LNCaP clone FGC (cell line): ENCODE data around the gene TOPBP1.

Experiments
- DNase-seq: peaks from one replicate; pipeline ENCODE4 v3.0.0-alpha.2; 2011; ENCODE audit warnings: low read depth
- H3K4me3 ChIP-seq: 2 replicates; pipeline ENCODE4 v1.5.1; 2011; ENCODE audit warnings: mild to moderate bottlenecking, low read depth, low read length, control low read depth
- TF ChIP-seq, protein P1 (sequence below): IDR thresholded peaks from 2 replicates; pipeline ENCODE4 v1.5.1; 2012; ENCODE audit warnings: mild to moderate bottlenecking; ENCODE audit not compliant: control insufficient read depth, insufficient read depth; ENCODE audit errors: extremely low read depth

The TOPBP1 gene

GRCh38 chr3:133700351-133700750 is 38.6 kb upstream of the TOPBP1 start:
- no peak overlapping the region for H3K4me3 ChIP-seq
- no peak for DNase-seq
- TF ChIP-seq, protein P1, sequence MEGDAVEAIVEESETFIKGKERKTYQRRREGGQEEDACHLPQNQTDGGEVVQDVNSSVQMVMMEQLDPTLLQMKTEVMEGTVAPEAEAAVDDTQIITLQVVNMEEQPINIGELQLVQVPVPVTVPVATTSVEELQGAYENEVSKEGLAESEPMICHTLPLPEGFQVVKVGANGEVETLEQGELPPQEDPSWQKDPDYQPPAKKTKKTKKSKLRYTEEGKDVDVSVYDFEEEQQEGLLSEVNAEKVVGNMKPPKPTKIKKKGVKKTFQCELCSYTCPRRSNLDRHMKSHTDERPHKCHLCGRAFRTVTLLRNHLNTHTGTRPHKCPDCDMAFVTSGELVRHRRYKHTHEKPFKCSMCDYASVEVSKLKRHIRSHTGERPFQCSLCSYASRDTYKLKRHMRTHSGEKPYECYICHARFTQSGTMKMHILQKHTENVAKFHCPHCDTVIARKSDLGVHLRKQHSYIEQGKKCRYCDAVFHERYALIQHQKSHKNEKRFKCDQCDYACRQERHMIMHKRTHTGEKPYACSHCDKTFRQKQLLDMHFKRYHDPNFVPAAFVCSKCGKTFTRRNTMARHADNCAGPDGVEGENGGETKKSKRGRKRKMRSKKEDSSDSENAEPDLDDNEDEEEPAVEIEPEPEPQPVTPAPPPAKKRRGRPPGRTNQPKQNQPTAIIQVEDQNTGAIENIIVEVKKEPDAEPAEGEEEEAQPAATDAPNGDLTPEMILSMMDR = no peak

DNA sequence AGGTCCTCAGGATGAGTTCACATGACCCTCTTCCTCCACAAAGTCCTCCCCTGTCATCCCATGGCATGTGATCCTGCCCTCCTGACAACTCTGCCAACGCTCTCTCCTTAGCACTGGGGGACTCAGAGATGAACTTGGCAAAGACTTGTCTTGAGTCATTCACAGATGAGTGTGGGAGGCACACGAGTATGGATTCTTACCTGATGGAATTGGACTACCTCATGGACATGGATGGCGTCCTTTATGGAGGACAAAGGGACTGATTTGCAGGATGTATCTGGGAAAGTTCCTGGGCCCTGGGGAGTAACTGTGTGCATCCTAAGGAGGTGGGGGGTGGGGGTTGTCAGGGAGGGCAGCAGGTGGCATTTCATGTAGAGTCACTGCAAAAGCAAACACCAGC is 38.2 kb upstream of the TOPBP1 start:
- TF ChIP-seq, protein P1 = no peak
- DNase-seq = no peak
- no peak overlapping the region for H3K4me3 ChIP-seq

DNA sequence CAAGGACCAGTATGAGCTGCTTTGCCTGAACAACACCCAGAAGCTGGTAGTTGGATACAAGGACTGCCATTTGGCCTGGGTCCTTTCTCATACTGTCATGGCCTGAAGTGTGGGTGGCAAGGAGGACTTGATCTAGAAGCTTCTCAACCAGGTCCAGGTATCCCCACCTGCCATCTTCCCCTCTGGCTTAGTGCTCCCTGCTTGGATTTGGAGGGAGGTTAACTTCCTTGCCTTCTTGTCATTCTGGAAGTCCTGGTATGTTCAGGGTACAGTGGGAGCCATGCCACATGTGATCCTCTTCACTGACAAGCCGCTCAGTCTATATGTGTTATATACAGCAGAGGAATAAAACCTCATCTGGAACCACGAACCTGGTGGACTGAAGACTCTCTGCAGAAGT is 37.7 kb upstream of the TOPBP1 start:
- TF ChIP-seq, protein P1 = no peak
- DNase-seq = no peak

DNA sequence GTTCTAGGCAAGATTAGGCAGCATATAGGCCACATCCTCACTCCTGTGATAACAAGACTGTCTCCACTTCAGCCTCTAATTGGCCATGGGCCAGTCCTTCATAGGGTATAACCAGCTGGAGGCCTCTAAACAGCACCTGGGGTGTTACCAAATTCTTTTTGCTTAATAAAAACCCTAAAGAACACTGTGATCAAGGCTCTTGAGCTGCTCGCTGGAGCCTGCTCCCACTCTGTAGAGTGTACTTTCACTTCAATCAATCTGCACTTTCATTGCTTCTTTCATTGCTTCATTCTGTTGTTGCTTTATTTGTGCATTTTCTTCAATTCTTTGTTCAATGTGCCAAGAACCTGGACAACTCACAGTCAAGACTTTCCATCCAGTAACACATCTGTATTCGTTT is 36.2 kb upstream of the TOPBP1 start:
- DNase-seq = no peak
- TF ChIP-seq, protein P1 = no peak
- H3K4me3 ChIP-seq = no peak overlapping the region

More for the DNA sequence above, 37.7 kb upstream of the TOPBP1 start:
- H3K4me3 ChIP-seq = no peak overlapping the region

- DNase-seq = no peak
- H3K4me3 ChIP-seq = no peak overlapping the region
- TF ChIP-seq, protein P1 = no peak
Measured at GRCh38 chr3:133695560-133696171, 33.9 kb upstream of the TOPBP1 start.

GRCh38 chr3:133694288-133695268 is 32.8 kb upstream of the TOPBP1 start:
- TF ChIP-seq, protein P1 = no peak
- H3K4me3 ChIP-seq = no peak overlapping the region
- DNase-seq = no peak

GRCh38 chr3:133693821-133694220 is 32.1 kb upstream of the TOPBP1 start:
- TF ChIP-seq, protein P1 = no peak
- H3K4me3 ChIP-seq = no peak overlapping the region
- no peak for DNase-seq
